ENCODE measurements around the gene SHANK1. TPM values are rescaled to one million over a fixed set of nuclear protein-coding genes. Genes with fewer than 3 reads are reported as not detected.
"Not testable (repeated sequence)": the region's sequence is repeated elsewhere in the genome, so short reads cannot be mapped to it uniquely, and the experiment has no call there.

The SHANK1 gene
- polyA plus RNA-seq, 3 donors = 4.5 to 5.6 (median 5.5) TPM

- no peak for DNase-seq (ENCODE audit: extremely low read depth in 1 of 11, low read depth in 9 of 11, low spot score in 4 of 11)
These were observed 92.8 kb downstream of the SHANK1 start for GRCh38 chr19:50626795-50627194.

- no peak for DNase-seq (ENCODE audit: extremely low read depth in 1 of 11, low read depth in 9 of 11, low spot score in 4 of 11)
These were observed 93.6 kb downstream of the SHANK1 start for GRCh38 chr19:50626011-50626410.

GRCh38 chr19:50624949-50625600 is 94.5 kb downstream of the SHANK1 start:
- DNase-seq (ENCODE audit: extremely low read depth in 1 of 11, low read depth in 9 of 11, low spot score in 4 of 11) = no peak

GRCh38 chr19:50620394-50620906 is 99.2 kb downstream of the SHANK1 start:
- DNase-seq (ENCODE audit: extremely low read depth in 1 of 11, low read depth in 9 of 11, low spot score in 4 of 11) = not testable (repeated sequence)

GRCh38 chr19:50619184-50619583 is 100.4 kb downstream of the SHANK1 start:
- DNase-seq (ENCODE audit: extremely low read depth in 1 of 11, low read depth in 9 of 11, low spot score in 4 of 11) = not testable (repeated sequence)

- DNase-seq (ENCODE audit: extremely low read depth in 1 of 11, low read depth in 9 of 11, low spot score in 4 of 11) = not testable (repeated sequence)
These were observed 101.2 kb downstream of the SHANK1 start for GRCh38 chr19:50618379-50618778.

GRCh38 chr19:50612504-50613404 is 106.8 kb downstream of the SHANK1 start:
- DNase-seq (ENCODE audit: extremely low read depth in 1 of 11, low read depth in 9 of 11, low spot score in 4 of 11) = not testable (repeated sequence)

Other genes starting within 250 kb of the SHANK1 start
- 100 to 1,000 TPM in 2 of 3 donors, 10 to 100 TPM in 1; 91.1 to 172 (median 141) TPM for gene EMC10, start 243.3 kb downstream of the SHANK1 start, polyA plus RNA-seq (ENCODE audit: insufficient read length in 3 of 3)
- gene GARIN5A, start 243.0 kb downstream of the SHANK1 start, polyA plus RNA-seq (ENCODE audit: insufficient read length in 3 of 3) = 10 to 100 TPM in 1 of 3 donors, 1 to 10 TPM in 2; 6.9 to 10.6 (median 9.8) TPM
- 10 to 100 TPM in 2 of 3 donors, 1 to 10 TPM in 1; 7.1 to 16.9 (median 13.8) TPM for gene JOSD2, start 208.6 kb downstream of the SHANK1 start, polyA plus RNA-seq (ENCODE audit: insufficient read length in 3 of 3)
- 10 to 100 TPM in 2 of 3 donors, 1 to 10 TPM in 1; 7.0 to 13.2 (median 12.4) TPM for gene ASPDH, start 205.9 kb downstream of the SHANK1 start, polyA plus RNA-seq (ENCODE audit: insufficient read length in 3 of 3)
- gene LRRC4B, start 151.4 kb downstream of the SHANK1 start, polyA plus RNA-seq (ENCODE audit: insufficient read length in 3 of 3) = 10 to 100 TPM; 13.8 to 26.0 (median 21.8) TPM
- gene SYT3, start 79.9 kb downstream of the SHANK1 start, polyA plus RNA-seq (ENCODE audit: insufficient read length in 3 of 3) = 1 to 10 TPM in 1 of 3 donors, under 1 TPM in 2; 0.37 to 1.5 (median 0.57) TPM
- 1 to 10 TPM; 1.4 to 5.1 (median 2.3) TPM for gene C19orf81, start 70.4 kb downstream of the SHANK1 start, polyA plus RNA-seq (ENCODE audit: insufficient read length in 3 of 3)
- gene CLEC11A, start 3.6 kb upstream of the SHANK1 start, polyA plus RNA-seq (ENCODE audit: insufficient read length in 3 of 3) = 10 to 100 TPM; 18.5 to 37.9 (median 37.6) TPM
- gene GPR32, start 50.7 kb upstream of the SHANK1 start, polyA plus RNA-seq (ENCODE audit: insufficient read length in 3 of 3) = not detected
- under 1 TPM in 2 of 3 donors, not detected in 1; 0.07 to 0.36 TPM for gene ACP4, start 70.6 kb upstream of the SHANK1 start, polyA plus RNA-seq (ENCODE audit: insufficient read length in 3 of 3)
- 1 to 10 TPM; 1.3 TPM for gene KLK1, start 104.0 kb upstream of the SHANK1 start, polyA plus RNA-seq (ENCODE audit: insufficient read length in 3 of 3)
- gene KLK15, start 113.8 kb upstream of the SHANK1 start, polyA plus RNA-seq (ENCODE audit: insufficient read length in 3 of 3) = not detected
- gene KLK3, start 135.1 kb upstream of the SHANK1 start, polyA plus RNA-seq (ENCODE audit: insufficient read length in 3 of 3) = under 1 TPM; 0.42 to 0.65 (median 0.48) TPM
- under 1 TPM in 1 of 3 donors, not detected in 2; 0.42 TPM for gene KLK2, start 153.6 kb upstream of the SHANK1 start, polyA plus RNA-seq (ENCODE audit: insufficient read length in 3 of 3)
- gene KLK4, start 191.6 kb upstream of the SHANK1 start, polyA plus RNA-seq (ENCODE audit: insufficient read length in 3 of 3) = not detected
- 1 to 10 TPM; 1.2 to 1.9 (median 1.5) TPM for gene KLK5, start 233.2 kb upstream of the SHANK1 start, polyA plus RNA-seq (ENCODE audit: insufficient read length in 3 of 3)
- gene KLK6, start 249.8 kb upstream of the SHANK1 start, polyA plus RNA-seq (ENCODE audit: insufficient read length in 3 of 3) = 10 to 100 TPM; 29.7 to 34.7 (median 32.4) TPM

All from renal cortex interstitium (tissue), 11 donors.